HG03039 (cell line): ENCODE measurements around the gene SLC35D2.
"Not testable (repeated sequence)": the region's sequence is repeated elsewhere in the genome, so short reads cannot be mapped to it uniquely, and the experiment has no call there.

Experiments
- ATAC-seq: cut with Tn5 transposase; IDR thresholded peaks from one replicate; pipeline ENCODE4 v1.9.1; 2021; ENCODE audit warnings: mild to moderate bottlenecking, moderate library complexity; ENCODE audit not compliant: unreplicated experiment

Gene SLC35D2

DNA sequence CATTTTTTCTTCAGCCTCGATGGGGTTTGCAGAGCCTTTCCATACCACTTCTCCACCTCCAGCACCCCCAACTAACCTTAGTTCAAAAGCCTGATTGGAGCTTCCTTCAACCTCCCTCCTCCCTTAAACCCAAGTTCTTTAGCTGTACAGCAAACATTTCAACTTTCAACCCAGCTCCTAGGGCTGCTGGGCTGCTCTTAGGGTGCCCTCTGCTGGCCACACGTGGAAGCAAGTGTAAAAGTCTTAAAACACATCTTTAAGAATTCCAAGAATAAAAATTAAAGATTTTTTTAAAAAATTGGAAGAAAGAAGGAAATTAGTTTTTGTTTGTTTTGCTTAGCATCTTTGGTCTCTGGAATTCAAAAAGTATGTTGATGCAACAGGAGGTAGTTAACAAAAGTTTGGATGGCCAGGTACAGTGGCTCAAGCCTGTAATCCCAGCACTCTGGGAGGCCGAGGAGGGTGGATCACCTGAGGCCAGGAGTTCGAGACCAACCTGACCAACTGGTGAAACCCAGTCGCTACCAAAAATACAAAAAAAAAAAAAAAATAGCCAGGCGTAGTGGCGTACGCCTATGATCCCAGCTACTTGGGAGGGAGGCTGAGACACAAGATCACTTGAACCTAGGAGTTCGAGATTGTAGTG, 66.1 kb downstream of the SLC35D2 start:
- ATAC-seq, result no peak

- ATAC-seq, result no peak
These were observed 73.7 kb downstream of the SLC35D2 start for GRCh38 chr9:96309850-96310249.

DNA sequence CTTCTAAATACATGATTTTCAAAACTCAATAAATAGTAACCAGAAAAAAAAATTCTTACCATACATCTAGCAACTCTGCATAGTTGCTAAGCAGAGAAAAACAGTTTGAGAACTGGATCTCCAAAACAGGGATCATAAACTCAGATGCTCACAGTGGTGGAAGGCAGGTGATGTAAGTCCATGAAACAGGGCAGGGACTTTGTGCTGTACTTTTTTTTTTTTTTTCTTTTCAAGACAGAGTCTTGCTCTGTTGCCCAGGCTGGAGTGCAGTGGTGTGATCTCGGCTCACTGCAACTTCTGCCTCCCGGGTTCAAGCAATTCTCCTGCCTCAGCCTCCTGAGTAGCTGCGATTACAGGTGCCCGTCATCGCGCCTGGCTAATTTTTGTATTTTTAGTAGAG, 76.6 kb downstream of the SLC35D2 start:
- not testable (repeated sequence) for ATAC-seq

DNA sequence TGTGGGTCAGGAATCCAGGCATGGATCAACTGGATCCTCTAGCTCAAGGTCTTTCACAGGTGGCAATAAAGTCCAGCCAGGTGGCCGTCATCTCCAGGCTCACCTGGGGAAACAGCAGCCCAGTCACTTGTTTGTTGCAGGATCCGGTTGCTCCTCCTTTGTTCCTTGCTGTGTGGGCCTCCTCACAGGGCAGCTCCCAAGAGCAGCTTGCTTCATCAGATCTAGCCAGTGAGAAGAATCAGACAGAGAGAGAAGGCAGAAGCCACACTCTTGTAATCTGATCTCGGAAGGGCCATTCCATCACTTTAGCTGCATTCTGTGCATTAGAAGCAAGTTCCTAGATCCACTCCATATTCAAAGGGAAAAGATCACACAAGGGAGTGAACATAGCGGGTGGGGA, 78.3 kb downstream of the SLC35D2 start:
- no peak for ATAC-seq

DNA sequence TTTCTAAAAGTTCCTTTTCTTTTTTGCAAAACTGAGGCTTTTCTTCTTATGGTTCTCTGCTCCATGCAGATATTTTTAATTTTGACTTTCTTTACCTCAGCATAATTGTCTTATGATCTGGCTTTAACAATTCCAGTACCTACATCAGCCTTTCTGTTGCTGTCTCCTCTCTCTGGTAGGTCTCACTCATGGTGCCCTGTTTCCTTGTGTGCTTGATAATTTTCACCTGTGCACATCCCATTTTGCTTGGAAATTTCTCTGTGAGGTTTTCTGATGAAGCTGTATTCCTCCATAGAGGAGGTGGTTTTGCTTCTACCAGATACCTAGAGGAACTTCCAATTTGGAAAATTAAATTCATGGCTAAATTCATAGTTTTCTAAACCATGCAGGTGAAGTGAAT, 79.3 kb downstream of the SLC35D2 start:
- ATAC-seq, result no peak

DNA sequence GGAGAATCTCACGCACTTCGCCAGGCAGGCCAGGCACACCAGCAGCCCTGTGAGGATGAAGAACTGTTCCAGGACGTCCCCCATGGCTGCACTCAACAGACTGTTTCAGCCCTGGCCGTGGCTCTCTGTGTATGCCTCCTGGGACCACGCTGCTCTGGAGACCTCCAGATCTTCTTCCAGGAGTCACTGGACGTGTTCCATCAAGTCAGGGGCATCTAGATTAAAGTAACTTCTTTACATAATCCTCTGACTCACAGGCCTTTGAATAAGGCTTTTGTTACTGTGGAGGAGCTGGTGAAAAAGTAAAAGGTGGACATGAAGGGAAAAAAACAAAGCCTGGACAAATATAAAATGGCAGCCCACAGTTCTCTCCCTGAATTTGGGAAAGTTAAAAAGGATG, 81.5 kb downstream of the SLC35D2 start, which contains the start of gene HSD17B3:
HSD17B3 (minus strand) TSS at position 156 of the 400 bp plus-strand sequence; CDS start at position 84, 72 bp downstream.
- ATAC-seq, result no peak

GRCh38 chr9:96299823-96300222, 83.7 kb downstream of the SLC35D2 start:
- ATAC-seq, result no peak

DNA sequence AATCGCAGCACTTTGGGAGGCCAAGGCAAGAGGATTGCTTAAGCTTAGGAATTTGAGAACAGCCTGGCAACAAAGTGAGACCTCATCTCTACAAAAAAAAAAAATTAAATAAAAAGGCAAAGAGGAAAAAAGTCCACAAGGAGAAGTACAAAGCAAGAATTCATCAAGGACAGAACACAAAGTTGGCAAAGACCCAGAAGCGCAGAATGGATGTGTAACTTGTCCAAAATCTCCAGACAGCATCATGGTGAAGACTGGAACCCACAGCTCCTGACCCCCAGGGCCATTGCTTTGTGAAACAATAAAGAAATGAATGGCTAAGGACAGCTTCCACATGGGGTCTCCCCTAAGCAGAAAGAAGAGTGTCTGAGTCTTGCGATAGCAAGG, 89.4 kb downstream of the SLC35D2 start:
- ATAC-seq, result no peak

GRCh38 chr9:96293498-96294158, 89.9 kb downstream of the SLC35D2 start:
- ATAC-seq, result no peak

GRCh38 chr9:96289392-96289791, 94.1 kb downstream of the SLC35D2 start:
- ATAC-seq, result no peak

DNA sequence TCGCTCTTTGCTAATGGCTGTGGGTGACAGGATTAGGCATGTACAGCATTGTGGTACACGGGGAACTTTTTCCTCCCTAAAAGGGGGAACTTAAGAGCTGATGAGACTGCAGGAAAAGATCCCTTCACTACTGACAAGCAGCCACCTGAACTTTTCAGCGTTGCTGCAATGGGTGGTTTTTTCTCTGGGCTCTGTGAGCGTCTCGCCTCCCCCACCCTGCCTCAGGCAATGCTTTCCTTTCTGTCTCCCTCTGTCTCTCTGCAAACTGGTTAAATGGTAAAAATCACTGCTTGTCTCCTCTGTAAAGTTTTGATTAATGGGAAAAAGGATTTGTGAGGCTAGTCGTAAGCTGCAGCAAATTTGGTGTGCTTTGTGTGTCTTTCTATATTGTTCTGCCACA, 101.9 kb downstream of the SLC35D2 start:
- ATAC-seq, result no peak

DNA sequence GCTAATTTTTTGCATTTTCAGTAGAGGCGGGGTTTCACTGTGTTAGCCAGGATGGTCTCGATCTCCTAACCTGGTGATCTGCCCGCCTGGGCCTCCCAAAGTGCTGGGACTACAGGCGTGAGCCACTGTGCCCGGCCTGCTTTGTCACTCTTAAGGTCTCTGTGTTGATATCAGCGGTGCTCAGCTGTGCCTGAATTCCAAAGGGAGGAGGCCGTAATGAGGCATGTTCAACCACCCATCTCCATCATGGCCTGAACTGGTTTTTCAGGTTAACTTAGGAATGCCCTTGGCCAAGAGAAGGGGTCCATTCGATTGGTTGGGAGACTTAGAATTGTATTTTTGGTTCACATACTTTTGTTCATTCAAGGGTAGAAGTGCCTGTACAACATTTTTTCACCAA, 103.6 kb downstream of the SLC35D2 start:
- no peak for ATAC-seq

GRCh38 chr9:96274939-96275338, 108.6 kb downstream of the SLC35D2 start:
- ATAC-seq, result no peak
